Naive thymus-derived CD8-positive, alpha-beta T cell (primary cell): ENCODE data around the gene SCAMP1. TPM values are rescaled to one million over a fixed set of nuclear protein-coding genes. Genes with fewer than 3 reads are reported as not detected.

Experiments
- polyA plus RNA-seq, 3 donors: library from polyadenylated mRNA; unstranded; fragments of 300-500 nt; fragmentation: Illumina TruSeq; gene quantifications; one replicate each; pipeline ENCODE4 v1.2.3, GENCODE V29; 2021
- total RNA-seq, 8 experiments: library from RNA in 2 of 8; stranded (reverse) in 2 of 8; gene quantifications; one replicate each; pipeline ENCODE4 v1.2.3 and lab custom pipeline; 2021 to 2026

Gene SCAMP1
- total and polyA plus RNA-seq, 5 experiments from 2014 or later = 22.0 to 29.3 (median 26.4) TPM

Other genes starting within 250 kb of the SCAMP1 start
- 10 to 100 TPM; 33.1 to 36.4 TPM for gene AP3B1, start 65.9 kb upstream of the SCAMP1 start, total RNA-seq
- 10 to 100 TPM; 19.8 to 26.2 (median 23.3) TPM for gene AP3B1, start 65.9 kb upstream of the SCAMP1 start, polyA plus RNA-seq